Mesenteric fat pad (tissue), 1 donor: Measurements from ENCODE around the gene SLF2. TPM values are rescaled to one million over a fixed set of nuclear protein-coding genes. Genes with fewer than 3 reads are reported as not detected.

Source experiments
- DNase-seq: peaks from one replicate; pipeline ENCODE4 v3.0.0-alpha.2; 2020; ENCODE audit warnings: low spot score
- microRNA-seq: library from miRNA; unstranded; fragments of <30 nt; microRNA quantifications from one replicate; pipeline ENCODE4 v1.2.0, GENCODE V29; 2020; ENCODE audit warnings: borderline number of aligned reads
- total RNA-seq: library from RNA; stranded (reverse); fragmentation: NEBNext Ultra II Directional; extraction: Animal tissue kit (Norgen Biotek cat#: 25700); gene quantifications from one replicate; pipeline ENCODE4 v1.2.1, GENCODE V29; 2021
- donor health status: DM: yes; HTN: yes; CAD: no.

Gene SLF2
- total RNA-seq, 1 donor from 2014 or later: 18.4 TPM

DNA sequence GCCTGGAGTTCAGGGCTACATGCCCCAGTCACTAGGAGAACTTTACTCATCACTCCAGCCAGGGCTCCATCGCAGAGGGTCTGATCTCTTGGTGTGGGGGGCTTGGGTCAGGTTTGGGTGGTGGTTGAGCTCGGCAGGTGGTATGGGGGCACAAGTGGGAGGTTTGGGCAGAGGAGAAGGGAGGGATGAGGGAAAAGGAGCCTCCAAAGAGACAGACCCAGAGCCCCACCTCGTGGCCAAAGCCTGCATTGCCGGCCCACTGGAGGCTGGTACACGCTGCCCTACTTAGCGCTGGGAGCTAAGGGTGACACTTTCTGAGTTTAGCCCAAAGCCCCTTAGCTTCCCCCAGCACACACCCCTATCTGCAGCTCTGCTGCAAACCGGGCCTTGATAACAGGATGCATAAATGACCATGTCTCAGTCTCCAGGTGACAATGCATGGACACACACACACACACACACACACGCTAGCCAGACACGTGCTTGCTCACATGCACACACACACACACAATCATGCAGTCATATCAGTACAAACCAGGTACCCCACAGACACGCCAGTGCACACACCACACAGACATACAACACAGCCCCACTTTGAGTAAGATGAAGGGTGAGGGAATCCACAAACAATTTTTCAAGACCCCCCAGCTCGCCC lies 101.6 kb downstream of the SLF2 start:
- DNase-seq: no peak

Small RNA genes lying within 50 kb of the gene (microRNA-seq; reads per million reads assigned to microRNA genes)
- not detected for gene MIR608

Other genes starting within 250 kb of the SLF2 start
- gene PAX2, start 167.4 kb upstream of the SLF2 start, total RNA-seq: not detected
- gene SEMA4G, start 56.5 kb downstream of the SLF2 start, total RNA-seq: 1.4 TPM
- 61.7 TPM for gene MRPL43, start 74.5 kb downstream of the SLF2 start, total RNA-seq
- 7.5 TPM for gene TWNK, start 74.6 kb downstream of the SLF2 start, total RNA-seq
- 102 TPM for gene LZTS2, start 86.8 kb downstream of the SLF2 start, total RNA-seq
- 0.55 TPM for gene PDZD7, start 118.2 kb downstream of the SLF2 start, total RNA-seq
- gene SFXN3, start 118.3 kb downstream of the SLF2 start, total RNA-seq: 46.5 TPM
- 1.9 TPM for gene KAZALD1, start 149.0 kb downstream of the SLF2 start, total RNA-seq
- not detected for gene TLX1, start 218.3 kb downstream of the SLF2 start, total RNA-seq